Measurements from ENCODE around the gene CDC42EP5. TPM values are rescaled to one million over a fixed set of nuclear protein-coding genes. Genes with fewer than 3 reads are reported as not detected.

Gene CDC42EP5
- total and polyA plus RNA-seq, 3 donors from 2014 or later, result 7.8 to 11.9 (median 10.2) TPM

- Histone ChIP-seq H3K27ac (peak overlapping the region; percentile 66 to 69), H3K4me3 (peak overlapping the region; percentile 49 to 70), H3K27me3 (no peaks in the 10 kb centered on the region), H3K36me3 (ENCODE audit: low read depth, missing control alignments) (no peaks in the 10 kb centered on the region), H3K4me1 (peaks cover 22% of the 10 kb centered on the region), H3K9me3 (no peaks in the 10 kb centered on the region)
- 2 to 3% methylated on average over 13 to 28 of the region's 28 CpGs for WGBS, 2 donors
- TF ChIP-seq POLR2A (IDR thresholded peaks at IDR 0.05), result no peak
- TF ChIP-seq CTCF (IDR thresholded peaks at IDR 0.05), result no peak
- no peak for DNase-seq
- intact Hi-C loops (cut with DNase I; ENCODE audit: low total_unique reads), result no loop called here
These were observed 57.0 kb downstream of the CDC42EP5 start for GRCh38 chr19:54415901-54416673.

GRCh38 chr19:54415208-54415900 is 57.7 kb downstream of the CDC42EP5 start, which contains the start of gene TTYH1:
TTYH1 (plus strand) TSS chr19:54415464; CDS start chr19:54415553, 89 bp downstream.
- Histone ChIP-seq H3K9me3 (no peaks in the 10 kb centered on the region), H3K27me3 (no peaks in the 10 kb centered on the region), H3K4me3 (peak within 1 kb of the TSS; percentile 49 to 70), H3K4me1 (peaks cover 22% of the 10 kb centered on the region), H3K27ac (peak within 1 kb of the TSS; percentile 66 to 69), H3K36me3 (ENCODE audit: low read depth, missing control alignments) (no peaks in the 10 kb centered on the region)
- DNase-seq, result peak; percentile 59
- intact Hi-C loops (cut with DNase I; ENCODE audit: low total_unique reads), result no loop called here
- 0 to 2% methylated on average over 2 to 38 of the region's 68 CpGs for WGBS, 2 donors
- no peak for TF ChIP-seq POLR2A (IDR thresholded peaks at IDR 0.05)
- peak; percentile 17 to 71 (median 39) for TF ChIP-seq CTCF (IDR thresholded peaks at IDR 0.05)

Small RNA genes within 50 kb of the gene (small RNA-seq; reads per million reads assigned to genes)
- gene AC245884.3, result 0 reads per million in 2 donors

Other genes with a start within 250 kb of the CDC42EP5 start
- 1 to 10 TPM in 1 of 2 donors, under 1 TPM in 1; 0.37 to 1.5 TPM for gene LILRA6, start 230.5 kb downstream of the CDC42EP5 start, total RNA-seq
- 2.7 TPM for gene LILRA6, start 230.5 kb downstream of the CDC42EP5 start, polyA plus RNA-seq (ENCODE audit: insufficient read depth, low read depth, low replicate concordance)
- 1 to 10 TPM; 1.9 to 4.4 TPM for gene LILRB5, start 216.0 kb downstream of the CDC42EP5 start, total RNA-seq
- gene LILRB5, start 216.0 kb downstream of the CDC42EP5 start, polyA plus RNA-seq (ENCODE audit: insufficient read depth, low read depth, low replicate concordance), result 8.7 TPM
- under 1 TPM; 0.71 to 0.99 TPM for gene LILRB2, start 192.2 kb downstream of the CDC42EP5 start, total RNA-seq
- gene LILRB2, start 192.2 kb downstream of the CDC42EP5 start, polyA plus RNA-seq (ENCODE audit: insufficient read depth, low read depth, low replicate concordance), result 3.0 TPM
- 1 to 10 TPM; 1.1 to 1.2 TPM for gene LILRA5, start 160.1 kb downstream of the CDC42EP5 start, total RNA-seq
- gene LILRA5, start 160.1 kb downstream of the CDC42EP5 start, polyA plus RNA-seq (ENCODE audit: insufficient read depth, low read depth, low replicate concordance), result 1.4 TPM
- under 1 TPM in 1 of 2 donors, not detected in 1; 0.81 TPM for gene LILRA4, start 134.1 kb downstream of the CDC42EP5 start, total RNA-seq
- 0.50 TPM for gene LILRA4, start 134.1 kb downstream of the CDC42EP5 start, polyA plus RNA-seq (ENCODE audit: insufficient read depth, low read depth, low replicate concordance)
- gene LAIR1, start 108.4 kb downstream of the CDC42EP5 start, total RNA-seq, result 1 to 10 TPM; 6.4 to 7.1 TPM
- 13.4 TPM for gene LAIR1, start 108.4 kb downstream of the CDC42EP5 start, polyA plus RNA-seq (ENCODE audit: insufficient read depth, low read depth, low replicate concordance)
- 100 to 1,000 TPM; 226 to 248 TPM for gene TTYH1, start 57.8 kb downstream of the CDC42EP5 start, total RNA-seq
- gene TTYH1, start 57.8 kb downstream of the CDC42EP5 start, polyA plus RNA-seq (ENCODE audit: insufficient read depth, low read depth, low replicate concordance), result 126 TPM
- 100 to 1,000 TPM; 313 to 507 TPM for gene LENG8, start 24.1 kb downstream of the CDC42EP5 start, total RNA-seq
- gene LENG8, start 24.1 kb downstream of the CDC42EP5 start, polyA plus RNA-seq (ENCODE audit: insufficient read depth, low read depth, low replicate concordance), result 167 TPM
- gene LENG9, start 9.5 kb downstream of the CDC42EP5 start, total RNA-seq, result 1 to 10 TPM; 5.6 to 5.8 TPM
- 1.9 TPM for gene LENG9, start 9.5 kb downstream of the CDC42EP5 start, polyA plus RNA-seq (ENCODE audit: insufficient read depth, low read depth, low replicate concordance)
- gene LAIR2, start 29.5 kb upstream of the CDC42EP5 start, total RNA-seq, result not detected
- 0.65 TPM for gene LAIR2, start 29.5 kb upstream of the CDC42EP5 start, polyA plus RNA-seq (ENCODE audit: insufficient read depth, low read depth, low replicate concordance)
- gene LILRA2, start 100.5 kb upstream of the CDC42EP5 start, total RNA-seq, result under 1 TPM; 0.47 to 0.87 TPM
- 2.6 TPM for gene LILRA2, start 100.5 kb upstream of the CDC42EP5 start, polyA plus RNA-seq (ENCODE audit: insufficient read depth, low read depth, low replicate concordance)
- gene LILRA1, start 120.3 kb upstream of the CDC42EP5 start, total RNA-seq, result under 1 TPM in 1 of 2 donors, not detected in 1; 0.50 TPM
- 0.62 TPM for gene LILRA1, start 120.3 kb upstream of the CDC42EP5 start, polyA plus RNA-seq (ENCODE audit: insufficient read depth, low read depth, low replicate concordance)
- gene LILRB1, start 157.2 kb upstream of the CDC42EP5 start, total RNA-seq, result under 1 TPM; 0.63 to 0.93 TPM
- 2.2 TPM for gene LILRB1, start 157.2 kb upstream of the CDC42EP5 start, polyA plus RNA-seq (ENCODE audit: insufficient read depth, low read depth, low replicate concordance)
- gene LILRB4, start 189.7 kb upstream of the CDC42EP5 start, total RNA-seq, result 1 to 10 TPM; 1.0 to 3.2 TPM
- 12.6 TPM for gene LILRB4, start 189.7 kb upstream of the CDC42EP5 start, polyA plus RNA-seq (ENCODE audit: insufficient read depth, low read depth, low replicate concordance)